OCI-M2 (cell line): Measurements from ENCODE around the gene IL20RA.
A peak's percentile ranks its signal among the peaks of the same experiment; 100 is the strongest.
"Not testable (repeated sequence)": the region's sequence is repeated elsewhere in the genome, so short reads cannot be mapped to it uniquely, and the experiment has no call there.

Experiments used
- DNase-seq: peaks from one replicate; lab custom pipeline; 2025; ENCODE audit not compliant: unreplicated experiment; lab: John Stamatoyannopoulos, UW

IL20RA gene, protein sequence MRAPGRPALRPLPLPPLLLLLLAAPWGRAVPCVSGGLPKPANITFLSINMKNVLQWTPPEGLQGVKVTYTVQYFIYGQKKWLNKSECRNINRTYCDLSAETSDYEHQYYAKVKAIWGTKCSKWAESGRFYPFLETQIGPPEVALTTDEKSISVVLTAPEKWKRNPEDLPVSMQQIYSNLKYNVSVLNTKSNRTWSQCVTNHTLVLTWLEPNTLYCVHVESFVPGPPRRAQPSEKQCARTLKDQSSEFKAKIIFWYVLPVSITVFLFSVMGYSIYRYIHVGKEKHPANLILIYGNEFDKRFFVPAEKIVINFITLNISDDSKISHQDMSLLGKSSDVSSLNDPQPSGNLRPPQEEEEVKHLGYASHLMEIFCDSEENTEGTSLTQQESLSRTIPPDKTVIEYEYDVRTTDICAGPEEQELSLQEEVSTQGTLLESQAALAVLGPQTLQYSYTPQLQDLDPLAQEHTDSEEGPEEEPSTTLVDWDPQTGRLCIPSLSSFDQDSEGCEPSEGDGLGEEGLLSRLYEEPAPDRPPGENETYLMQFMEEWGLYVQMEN

DNA sequence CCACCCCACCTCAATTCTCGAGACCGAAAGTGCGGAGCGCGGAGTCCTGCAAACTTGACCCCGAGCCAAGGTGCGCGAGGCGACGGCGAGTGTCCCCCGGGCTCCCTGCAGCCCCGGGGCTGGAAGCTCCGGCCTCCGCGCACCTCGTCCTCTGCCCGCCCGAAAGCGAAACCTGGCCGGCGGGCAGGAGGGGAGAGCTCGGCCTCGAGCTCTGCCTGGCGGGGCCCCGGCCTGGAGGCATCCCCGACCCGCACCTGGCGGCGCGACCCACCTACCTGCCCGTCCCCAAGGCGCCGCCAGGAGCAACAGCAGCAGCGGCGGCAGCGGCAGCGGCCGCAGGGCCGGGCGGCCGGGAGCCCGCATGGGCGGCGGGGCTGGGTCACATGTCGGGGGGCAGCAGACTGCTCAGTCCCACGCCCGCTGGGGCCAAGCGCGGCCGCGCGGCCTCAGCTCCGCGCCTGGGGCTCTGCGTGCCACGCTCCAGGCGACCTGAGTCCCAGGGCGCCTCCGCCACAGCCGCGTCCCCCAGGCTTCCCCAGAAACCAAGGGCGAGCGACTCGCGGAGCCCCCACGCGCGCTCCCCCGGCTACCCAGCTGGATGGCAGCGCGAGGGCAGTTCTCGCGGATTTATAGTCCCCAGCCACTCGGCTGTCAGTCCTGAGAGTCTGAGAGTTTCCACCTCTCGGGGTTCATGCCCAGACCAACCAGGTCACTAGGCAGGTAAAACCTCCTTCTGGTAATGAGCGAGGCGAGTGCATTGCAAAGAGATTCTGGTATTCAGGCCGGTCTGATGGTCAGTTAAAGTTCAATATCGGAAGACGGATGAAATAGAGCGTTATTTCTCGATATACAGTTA lies at the start of gene IL20RA:
IL20RA (minus strand) TSS at position 600 of the 856 bp plus-strand sequence; CDS start at position 363, 237 bp downstream.
- no peak for DNase-seq

- no peak for DNase-seq
These were observed 48.7 kb upstream of the IL20RA start for GRCh38 chr6:137093183-137094069.

DNA sequence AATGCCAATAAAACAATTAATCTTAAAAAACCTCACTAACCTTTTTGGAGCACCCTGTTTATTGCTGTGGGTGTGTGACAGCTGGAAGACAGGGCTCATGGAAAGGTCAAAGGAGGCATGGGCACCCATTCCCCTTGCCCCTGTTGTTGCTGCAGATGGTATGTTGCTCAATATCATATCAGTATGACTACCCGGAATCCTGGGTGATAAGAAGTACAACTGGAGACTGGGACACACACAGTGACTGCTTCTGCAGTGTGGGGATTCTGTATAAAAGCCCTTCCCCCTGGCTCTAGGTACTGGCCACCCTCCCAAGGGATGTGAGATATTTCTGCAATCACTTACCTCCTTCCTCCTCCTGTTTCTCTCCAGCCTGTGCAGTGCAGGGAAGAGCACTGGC lies 47.3 kb upstream of the IL20RA start:
- DNase-seq: no peak

DNA sequence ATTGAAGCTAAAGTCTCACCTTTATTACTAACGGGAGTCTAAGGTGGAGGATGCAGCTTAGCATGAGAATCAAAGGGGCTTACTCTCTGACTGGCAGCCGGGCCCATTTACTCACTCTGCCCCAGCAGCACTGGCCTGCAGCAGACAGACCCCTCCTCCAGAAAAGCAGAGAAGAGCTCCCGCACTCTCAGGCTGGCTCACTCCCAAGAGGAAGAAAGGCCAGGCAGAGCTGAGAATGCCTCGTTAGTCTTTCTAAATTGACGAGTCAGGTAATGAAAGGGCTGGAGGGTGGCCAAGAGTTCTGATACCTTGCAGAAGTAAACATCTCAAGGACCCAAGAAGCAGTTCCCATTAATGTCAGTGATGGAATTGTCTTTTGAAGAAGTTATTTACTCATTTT lies 44.5 kb upstream of the IL20RA start:
- no peak for DNase-seq

- DNase-seq: no peak
These were observed 43.1 kb upstream of the IL20RA start for GRCh38 chr6:137087902-137088301.

- no peak for DNase-seq
These were observed 41.3 kb upstream of the IL20RA start for GRCh38 chr6:137086031-137086430.

DNA sequence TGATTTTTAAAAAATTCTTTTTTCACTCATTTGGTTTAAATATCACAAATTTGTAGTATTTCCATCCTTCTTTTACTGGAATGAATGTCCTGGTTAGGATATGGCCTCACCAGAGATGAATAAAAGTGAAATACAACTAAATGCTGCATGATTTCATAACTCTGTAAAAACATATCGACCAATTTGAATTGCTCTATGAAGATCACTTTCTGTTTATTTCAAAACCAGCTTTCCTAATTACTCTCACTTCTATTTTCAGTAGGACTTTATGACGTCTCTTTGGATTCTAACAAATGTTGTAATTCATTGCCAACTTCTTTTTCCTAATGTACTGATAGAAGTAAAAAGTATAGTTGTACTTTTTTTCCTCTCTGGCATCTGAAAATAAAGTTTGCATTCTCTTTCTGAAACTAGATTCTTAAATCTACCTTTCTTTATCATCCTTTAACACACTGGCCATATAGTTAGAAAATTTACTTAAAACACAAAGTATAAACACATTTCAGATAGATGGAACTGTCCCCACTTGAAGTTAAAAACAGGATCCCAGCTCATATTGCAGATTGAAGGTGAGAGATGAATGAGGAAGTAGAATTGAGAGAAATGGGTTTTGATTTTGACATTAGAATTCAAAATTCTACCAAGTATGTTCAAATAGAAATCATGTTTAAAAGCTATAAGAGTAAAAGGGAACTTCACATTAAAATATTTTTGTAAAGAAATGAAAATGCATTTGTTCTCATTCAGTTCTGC lies 40.3 kb upstream of the IL20RA start:
- no peak for DNase-seq

- DNase-seq: no peak
These were observed 39.3 kb upstream of the IL20RA start for GRCh38 chr6:137084090-137084489.

GRCh38 chr6:137081997-137082396 lies 37.2 kb upstream of the IL20RA start:
- DNase-seq: no peak

DNA sequence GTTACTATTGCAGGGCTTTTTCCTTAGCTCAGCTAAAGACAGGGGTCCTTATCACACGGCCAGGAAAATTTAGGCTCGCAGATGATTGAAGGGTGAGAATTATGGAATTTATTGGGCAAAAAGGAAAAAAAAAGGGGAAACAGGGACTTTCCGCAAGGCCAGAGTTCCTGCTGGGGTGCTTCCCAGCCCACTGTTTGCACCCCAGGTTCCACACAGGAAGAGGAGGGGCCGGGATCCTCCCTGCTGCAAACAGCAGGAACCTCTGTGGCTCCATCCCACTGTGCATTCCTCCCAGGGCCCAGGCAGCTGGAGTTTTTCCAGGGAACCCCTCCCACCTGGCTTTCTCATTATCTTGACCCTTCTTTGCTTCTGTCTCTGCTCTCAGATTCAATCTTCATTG lies 35.9 kb upstream of the IL20RA start:
- DNase-seq: no peak

DNA sequence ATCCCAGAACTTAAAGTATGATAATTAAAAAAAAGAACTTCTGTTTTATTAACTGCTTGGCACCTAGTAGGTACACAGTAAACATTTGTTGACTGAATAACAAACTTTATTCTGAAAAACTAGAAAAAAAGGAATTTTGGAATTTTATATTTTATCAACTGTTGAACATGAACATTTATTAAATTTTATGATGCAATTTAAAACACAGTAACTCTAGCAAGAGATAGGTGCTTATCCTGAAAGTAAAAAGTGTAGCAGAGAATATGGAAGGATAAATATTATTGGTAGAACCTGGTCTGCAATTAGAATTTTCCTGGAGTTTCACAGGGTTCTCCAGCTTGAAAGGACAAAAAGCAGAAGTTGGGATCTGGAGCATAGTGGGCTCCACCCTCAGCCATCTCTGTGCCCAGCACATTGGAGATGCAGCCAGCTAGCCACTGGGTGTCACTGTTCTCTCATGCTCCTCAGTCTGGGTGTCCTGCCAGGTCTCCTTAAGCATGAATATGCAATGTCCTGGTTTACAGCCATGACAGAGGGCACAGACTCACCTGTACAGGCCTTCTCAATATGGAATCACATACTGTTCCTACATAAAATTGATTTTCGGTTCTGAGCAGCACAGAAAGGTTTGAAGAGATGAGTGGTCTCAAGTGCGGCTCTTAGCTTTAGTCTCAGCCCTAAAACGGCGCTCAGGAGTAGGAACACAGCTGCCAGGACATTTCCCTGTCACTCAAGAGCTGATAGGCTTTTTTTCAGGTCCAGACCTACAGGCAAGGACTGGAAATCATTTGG lies 31.7 kb upstream of the IL20RA start:
- DNase-seq: peak; percentile 54

DNA sequence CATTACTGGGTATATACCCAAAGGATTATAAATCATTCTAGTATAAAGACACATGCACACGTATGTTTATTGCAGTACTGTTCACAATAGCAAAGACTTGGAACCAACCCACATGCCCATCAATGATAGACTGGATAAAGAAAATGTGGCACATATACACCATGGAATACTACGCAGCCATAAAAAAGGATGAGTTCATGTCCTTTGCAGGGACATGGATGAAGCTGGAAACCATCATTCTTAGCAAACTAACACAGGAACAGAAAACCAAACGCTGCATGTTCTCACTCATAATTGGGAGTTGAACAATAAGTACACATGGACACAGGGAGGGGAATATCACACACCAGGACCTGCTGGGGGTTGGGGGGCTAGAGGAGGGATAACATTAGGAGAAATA lies 31.0 kb upstream of the IL20RA start:
- DNase-seq: not testable (repeated sequence)

DNA sequence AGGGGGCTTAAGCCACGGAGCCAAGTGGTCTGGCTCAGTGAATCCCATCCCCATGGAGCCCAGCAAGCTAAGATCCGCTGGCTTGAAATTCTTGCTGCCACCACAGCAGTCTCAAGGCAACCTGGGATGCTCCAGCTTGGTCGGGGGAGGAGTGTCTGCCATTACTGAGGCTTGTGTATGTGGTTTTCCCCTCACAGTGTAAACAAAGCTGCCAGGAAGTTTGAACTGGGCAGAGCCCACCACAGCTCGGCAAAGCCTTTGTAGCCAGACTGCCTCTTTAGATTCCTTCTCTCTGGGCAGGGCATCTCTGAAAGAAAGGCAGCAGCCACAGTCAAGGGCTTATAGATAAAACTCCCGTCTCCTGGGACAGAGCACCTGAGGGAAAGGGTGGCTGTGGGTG lies 25.5 kb upstream of the IL20RA start:
- DNase-seq: no peak

- DNase-seq: no peak
These were observed 22.6 kb upstream of the IL20RA start for GRCh38 chr6:137067399-137067798.

DNA sequence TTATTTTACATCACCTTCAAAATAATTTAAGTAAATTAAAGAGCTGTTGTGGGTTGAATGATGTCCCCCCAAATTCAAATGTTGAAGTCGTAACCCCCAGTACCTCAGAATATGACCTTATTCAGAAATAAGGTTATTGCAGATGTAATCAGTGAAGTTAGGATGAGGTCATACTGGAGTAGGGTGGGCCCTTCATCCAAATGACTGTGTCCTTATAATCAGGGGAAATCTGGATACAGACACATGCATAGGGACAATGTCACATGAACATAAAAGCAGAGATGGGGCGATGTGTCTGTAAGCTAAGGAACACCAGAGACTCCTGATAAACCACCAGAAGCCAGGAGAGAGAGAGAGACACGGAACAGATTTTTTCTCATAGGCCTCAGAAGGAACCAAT lies 13.3 kb upstream of the IL20RA start:
- DNase-seq: no peak

DNA sequence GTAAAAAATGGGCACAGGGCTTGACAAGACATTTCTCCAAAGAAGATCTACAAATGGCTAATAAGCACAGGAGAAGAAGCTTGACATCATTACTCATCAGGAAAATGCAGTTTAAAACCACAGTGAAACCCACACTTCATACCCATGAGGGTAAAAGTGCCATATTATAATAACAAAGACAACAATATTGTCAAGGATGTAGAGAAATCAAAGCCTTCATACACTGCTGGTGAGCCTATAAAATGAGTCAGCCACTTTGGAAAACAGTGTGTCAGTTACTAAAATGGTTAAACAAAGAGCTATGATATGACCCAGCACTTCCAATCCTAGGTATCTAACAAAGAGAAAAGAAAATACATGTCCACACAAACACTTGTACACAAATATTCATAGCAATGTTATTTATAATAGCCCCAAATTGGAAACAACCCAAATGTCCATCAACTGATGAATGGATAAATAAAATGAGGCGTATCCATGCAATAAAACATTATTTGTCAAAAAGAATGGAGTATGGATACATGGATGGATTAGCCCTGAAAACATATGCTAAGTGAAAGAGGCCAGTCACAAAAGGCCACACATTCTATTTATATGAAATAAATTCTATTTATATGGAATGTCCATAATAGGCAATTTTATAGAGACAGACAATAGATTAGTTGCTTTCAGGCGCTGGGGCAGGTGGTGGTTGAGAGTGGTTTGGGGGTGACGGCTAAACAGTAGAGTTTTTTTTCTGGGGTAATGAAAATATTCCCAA lies 11.5 kb upstream of the IL20RA start:
- DNase-seq: no peak

- DNase-seq: no peak
These were observed 7.2 kb upstream of the IL20RA start for GRCh38 chr6:137051790-137052472.

- DNase-seq: no peak
These were observed 4.3 kb upstream of the IL20RA start for GRCh38 chr6:137049095-137049494.
